K562 (cell line): ENCODE measurements around the gene PAQR4. TPM values are rescaled to one million over a fixed set of nuclear protein-coding genes. Genes with fewer than 3 reads are reported as not detected.

Experiments used
- CEBPG ChIP-seq, 3 experiments: fragments of 200-800 bp in 1 of 3; sonication (Bioruptor generic) in 1 of 3; sonication (generic) in 1 of 3; formaldehyde crosslinking in 1 of 3; IDR thresholded peaks in 2 of 3; conservative IDR thresholded peaks in 1 of 3; 2 replicates each; pipeline versions ENCODE4 v1.6.1 to v1.8.0; 2016 to 2022; ENCODE audit warnings: missing compliant biosample characterization in 2 of 3, missing genetic modification characterization in 2 of 3, mild to moderate bottlenecking in 1 of 3, missing genetic modification reagents in 1 of 3
- CHD4 ChIP-seq: fragments of 200-600 bp; sonication (generic); IDR thresholded peaks from 3 replicates; pipeline ENCODE4 v1.6.1; 2012; ENCODE audit warnings: low read depth, mild to moderate bottlenecking, mixed read lengths, low read length, inconsistent platforms; ENCODE audit not compliant: insufficient read depth, insufficient replicate concordance, poor library complexity, severe bottlenecking
- CTCF ChIP-seq, 3 experiments: IDR thresholded peaks in 2 of 3; conservative IDR thresholded peaks in 1 of 3; 2 replicates each; pipeline ENCODE4 v1.5.1; 2011 to 2012; ENCODE audit warnings: low read length in 3 of 3, mild to moderate bottlenecking in 3 of 3, control low read depth in 2 of 3, improper control_type of control experiment in 1 of 3, inconsistent platforms in 1 of 3, low read depth in 1 of 3, mixed read lengths in 1 of 3, moderate library complexity in 1 of 3; ENCODE audit not compliant: insufficient read depth in 2 of 3
- CTCFL ChIP-seq: IDR thresholded peaks from 2 replicates; pipeline ENCODE4 v1.6.1; 2011; ENCODE audit warnings: borderline replicate concordance, low read depth, mild to moderate bottlenecking, moderate library complexity, low read length; ENCODE audit not compliant: insufficient read depth, poor library complexity, severe bottlenecking
- DDX20 ChIP-seq: fragments of 450-650 bp; IDR thresholded peaks from 2 replicates; pipeline ENCODE4 v1.6.1; 2016; ENCODE audit warnings: missing genetic modification characterization, low read depth, mild to moderate bottlenecking, missing compliant biosample characterization, moderate library complexity
- E2F5 ChIP-seq: sonication (generic); formaldehyde crosslinking; IDR thresholded peaks from 2 replicates; pipeline ENCODE4 v1.8.0; 2022; ENCODE audit warnings: mild to moderate bottlenecking, missing genetic modification reagents
- GABPB2 ChIP-seq: fragments of 250-450 bp; sonication (Bioruptor Pico); conservative IDR thresholded peaks from 2 replicates; pipeline ENCODE4 v1.5.1; 2021; ENCODE audit warnings: mild to moderate bottlenecking
- GATAD2B ChIP-seq: fragments of 450-650 bp; IDR thresholded peaks from 2 replicates; pipeline ENCODE4 v1.6.1; 2017; ENCODE audit warnings: mild to moderate bottlenecking, borderline replicate concordance
- KDM1A ChIP-seq, 2 experiments: fragments of 450-650 bp; IDR thresholded peaks; 2 replicates each; pipeline ENCODE4 v1.6.1; 2016; ENCODE audit warnings: mild to moderate bottlenecking in 2 of 2
- NFXL1 ChIP-seq: fragments of 450-650 bp; formaldehyde crosslinking; IDR thresholded peaks from 2 replicates; pipeline ENCODE4 v1.4.0; 2021; ENCODE audit warnings: mild to moderate bottlenecking
- NRF1 ChIP-seq, 2 experiments: fragments of 450-650 bp; IDR thresholded peaks in 1 of 2; conservative IDR thresholded peaks in 1 of 2; 2 replicates each; pipeline ENCODE4 v1.6.1; 2014; ENCODE audit warnings: mild to moderate bottlenecking in 2 of 2
- OTX1 ChIP-seq: fragments of 450-650 bp; formaldehyde crosslinking; IDR thresholded peaks from 2 replicates; pipeline ENCODE4 v1.4.0; 2022; ENCODE audit warnings: mild to moderate bottlenecking
- RAD51 ChIP-seq: fragments of 450-650 bp; IDR thresholded peaks from 2 replicates; pipeline ENCODE4 v1.7.1; 2016; ENCODE audit warnings: low read depth, mild to moderate bottlenecking, borderline replicate concordance
- RBM15 ChIP-seq: fragments of 200-400 bp; formaldehyde crosslinking; IDR thresholded peaks from 2 replicates; pipeline ENCODE4 v1.6.1; 2018; ENCODE audit warnings: mild to moderate bottlenecking, low read length, moderate library complexity; ENCODE audit not compliant: insufficient read depth
- SMARCA4 ChIP-seq: fragments of 450-650 bp; IDR thresholded peaks from 2 replicates; pipeline ENCODE4 v1.6.1; 2016
- ZBTB2 ChIP-seq: fragments of 450-650 bp; IDR thresholded peaks from 2 replicates; pipeline ENCODE4 v1.6.1; 2016; ENCODE audit warnings: antibody characterized with exemption
- ZNF398 ChIP-seq: fragments of 250-450 bp; sonication (Bioruptor Pico); IDR thresholded peaks from 2 replicates; pipeline ENCODE4 v1.8.0; 2021; ENCODE audit warnings: moderate library complexity, mild to moderate bottlenecking, inconsistent platforms
- polyA plus RNA-seq, 8 experiments: library from polyadenylated mRNA; depleted of rRNA in 4 of 8; stranded (reverse) in 5 of 8; unstranded in 3 of 8; fragments of >200 nt; fragmentation: Nextera tagmentation in 2 of 8; fragmentation: Illumina TruSeq in 1 of 8; extraction: Ambion mirVana in 2 of 8; extraction: Trizol in 1 of 8; gene quantifications; 2 replicates each; pipeline versions ENCODE4 v1.2.1 to v1.2.3, GENCODE V29; 2011 to 2014; ENCODE audit warnings: inconsistent platforms in 1 of 8, missing spikeins in 1 of 8
- total RNA-seq, 7 experiments: library from RNA; depleted of rRNA in 6 of 7; stranded (reverse); fragments of >200 nt in 6 of 7; fragmentation: Illumina TruSeq in 2 of 7; extraction: Trizol in 2 of 7; gene quantifications; 2 replicates each; pipeline versions ENCODE4 v1.2.1 to v1.2.3, GENCODE V29; 2011 to 2021; ENCODE audit warnings: low replicate concordance in 1 of 7

The PAQR4 gene
- total and polyA plus RNA-seq, 9 of the 15 experiments (the other 6 are each of a cell fraction or from before 2014, with no cell fraction given): 0.62 to 40.4 (median 19.5) TPM

- TF ChIP-seq CTCF (IDR thresholded peaks at IDR 0.05 in 2 of 3, conservative IDR thresholded peaks at IDR 0.05 in 1 of 3; ENCODE audit: insufficient read depth in 2 of 3, low read depth in 1 of 3, low read length in 3 of 3) (peak in 2 of 3 experiments; percentile 6 to 37; a peak in 3 of 6 replicates), ZBTB2 (0 out of 2 replicates have a peak, but pooled peaks have one; percentile 58), KDM1A (IDR thresholded peaks at IDR 0.05) (peak in 1 of 2 experiments; percentile 63; a peak in 2 of 4 replicates), NFXL1 (CRISPR knock-in tag) (no peak), E2F5 (CRISPR knock-in tag) (0 out of 2 replicates have a peak, but pooled peaks have one; percentile 36), GATAD2B (0 out of 2 replicates have a peak, but pooled peaks have one; percentile 36), RAD51 (peak; percentile 62; the same call in 1 of the 2 replicates), CTCFL (peak; percentile 34), OTX1 (CRISPR knock-in tag) (no peak), SMARCA4 (0 out of 2 replicates have a peak, but pooled peaks have one; percentile 26), DDX20 (tag) (no peak), CEBPG (CRISPR knock-in tag; IDR thresholded peaks at IDR 0.05) (peak; percentile 17; the same call in 1 of the 2 replicates), CEBPG (tag; conservative IDR thresholded peaks at IDR 0.05 in 1 of 2, IDR thresholded peaks at IDR 0.05 in 1 of 2) (no peak), CHD4 (no peak), RBM15 (no peak), NRF1 (conservative IDR thresholded peaks at IDR 0.05 in 1 of 2, IDR thresholded peaks at IDR 0.05 in 1 of 2) (peak; percentile 79 to 84), ZNF398 (CRISPR knock-in tag) (no peak), GABPB2 (CRISPR knock-in tag) (no peak)
Measured at GRCh38 chr16:2963723-2964474, 5.2 kb upstream of the PAQR4 start, which contains the start of gene KREMEN2 (continued).
